WTC11 (cell line): ENCODE results near the gene AMN. TPM values are rescaled to one million over a fixed set of nuclear protein-coding genes. Genes with fewer than 3 reads are reported as not detected.

Experiments
- ATAC-seq: fragments of 200-7000 bp; cut with Tn5 transposase; 2 replicates; pipeline ENCODE4 v1.10.0; 2021; ENCODE audit warnings: mild to moderate bottlenecking, moderate library complexity
- Bru-seq: library from RNA; stranded (reverse); fragments of 400-500 nt; gene quantifications from one replicate; lab custom pipeline; 2021; lab: Mats Ljungman, UMichigan
- CTCF ChIA-PET: fragments of 300-600 bp; sonication (Branson Sonifier 250); formaldehyde crosslinking; loops from one replicate; lab custom pipeline; 2021; ENCODE audit warnings: antibody characterized with exemption; lab: Charles Lee
- POLR2A ChIA-PET: fragments of 350-600 bp; sonication (Branson Sonifier 250); formaldehyde crosslinking; loops from one replicate; lab custom pipeline; 2021; ENCODE audit warnings: antibody characterized with exemption; lab: Charles Lee
- DNase-seq: peaks from one replicate; pipeline ENCODE4 v3.0.0; 2021; ENCODE audit warnings: low spot score
- H3K27ac Mint-ChIP-seq: 2 replicates; pipeline ENCODE4 v1.8.0; 2021; ENCODE audit warnings: mixed read lengths
- H3K27me3 Mint-ChIP-seq: 2 replicates; pipeline ENCODE4 v1.8.0; 2021; ENCODE audit warnings: low read depth, mild to moderate bottlenecking, moderate library complexity, mixed read lengths
- H3K36me3 Mint-ChIP-seq: 2 replicates; pipeline ENCODE4 v1.8.0; 2021; ENCODE audit warnings: mixed read lengths
- H3K4me1 Mint-ChIP-seq: 2 replicates; pipeline ENCODE4 v1.8.0; 2022; ENCODE audit warnings: mixed read lengths
- H3K4me3 Mint-ChIP-seq: 2 replicates; pipeline ENCODE4 v1.8.0; 2021; ENCODE audit warnings: mild to moderate bottlenecking, moderate library complexity, mixed read lengths
- H3K9me3 Mint-ChIP-seq: 2 replicates; pipeline ENCODE4 v1.8.0; 2021; ENCODE audit warnings: mixed read lengths
- ESRRA ChIP-seq: sonication (generic); formaldehyde crosslinking; IDR thresholded peaks from 2 replicates; pipeline ENCODE4 v1.8.1; 2022; ENCODE audit warnings: mild to moderate bottlenecking, missing genetic modification reagents, borderline replicate concordance
- GABPB1 ChIP-seq: sonication (generic); formaldehyde crosslinking; IDR thresholded peaks from 2 replicates; pipeline ENCODE4 v1.8.1; 2023; ENCODE audit warnings: mild to moderate bottlenecking, missing genetic modification reagents
- JAZF1 ChIP-seq: fragments of 250-450 bp; sonication (Bioruptor Pico); IDR thresholded peaks from 2 replicates; pipeline ENCODE4 v1.9.0; 2021; ENCODE audit warnings: moderate library complexity, mild to moderate bottlenecking, inconsistent platforms
- MYBL2 ChIP-seq: sonication (generic); formaldehyde crosslinking; IDR thresholded peaks from 2 replicates; pipeline ENCODE4 v1.8.1; 2023; ENCODE audit warnings: mild to moderate bottlenecking, moderate library complexity, missing genetic modification reagents
- NFATC4 ChIP-seq: fragments of 250-450 bp; sonication (Bioruptor Pico); IDR thresholded peaks from 2 replicates; pipeline ENCODE4 v1.9.0; 2021; ENCODE audit warnings: mild to moderate bottlenecking
- ZNF416 ChIP-seq: fragments of 250-450 bp; sonication (Bioruptor Pico); IDR thresholded peaks from 2 replicates; pipeline ENCODE4 v1.9.0; 2021; ENCODE audit warnings: mild to moderate bottlenecking, inconsistent platforms
- ZNF423 ChIP-seq: fragments of 250-450 bp; sonication (Bioruptor Pico); IDR thresholded peaks from 2 replicates; pipeline ENCODE4 v2.1.2; 2022; ENCODE audit warnings: mild to moderate bottlenecking, moderate library complexity
- long read RNA-seq, 3 experiments: library from RNA in 1 of 3; library from capped mRNA in 1 of 3; library from polyadenylated mRNA in 1 of 3; unstranded in 2 of 3; stranded (forward) in 1 of 3; transcript quantifications; one replicate each; pipeline ENCODE4 v2.0.0, GENCODE V29; 2021
- total RNA-seq: library from RNA; stranded (reverse); gene quantifications from 3 replicates; pipeline ENCODE4 v1.2.3, GENCODE V29; 2021
- TF ChIP-seq, protein P1 (sequence below): sonication (generic); formaldehyde crosslinking; IDR thresholded peaks from 2 replicates; pipeline ENCODE4 v1.8.1; 2023; ENCODE audit warnings: mild to moderate bottlenecking, missing genetic modification reagents, moderate library complexity
- TF ChIP-seq, protein P2 (sequence below): fragments of 250-450 bp; sonication (Bioruptor Pico); IDR thresholded peaks from 2 replicates; pipeline ENCODE4 v1.9.0; 2021; ENCODE audit warnings: moderate library complexity, mild to moderate bottlenecking, inconsistent platforms, borderline replicate concordance
- TF ChIP-seq, protein P3 (sequence below): sonication (generic); formaldehyde crosslinking; IDR thresholded peaks from 2 replicates; pipeline ENCODE4 v1.8.0; 2023; ENCODE audit warnings: missing genetic modification reagents, mild to moderate bottlenecking, borderline replicate concordance
- TF ChIP-seq, protein P4 (sequence below): sonication (generic); formaldehyde crosslinking; IDR thresholded peaks from 2 replicates; pipeline ENCODE4 v1.8.1; 2022; ENCODE audit warnings: mild to moderate bottlenecking, moderate library complexity, missing genetic modification reagents
- TF ChIP-seq, protein P5 (sequence below): sonication (generic); formaldehyde crosslinking; IDR thresholded peaks from 2 replicates; pipeline ENCODE4 v1.8.1; 2023; ENCODE audit warnings: mild to moderate bottlenecking, missing genetic modification reagents

The AMN gene
- total RNA-seq (2.4 to 3.0 TPM (median 2.8 TPM) in 3 replicates), Bru-seq, nascent RNA (percentile 10 among the genes with signal in this experiment)
- long read RNA-seq, experiment 1, partial matches to known transcripts: 2 of 4 reads
- long read RNA-seq, experiment 1, other reads (novel, unspliced or antisense): 2 of 4 reads
- long read RNA-seq, experiment 2, partial matches to known transcripts: 1 of 3 reads
- long read RNA-seq, experiment 2, other reads (novel, unspliced or antisense): 2 of 3 reads
- long read RNA-seq, experiment 3: 0 reads

DNA sequence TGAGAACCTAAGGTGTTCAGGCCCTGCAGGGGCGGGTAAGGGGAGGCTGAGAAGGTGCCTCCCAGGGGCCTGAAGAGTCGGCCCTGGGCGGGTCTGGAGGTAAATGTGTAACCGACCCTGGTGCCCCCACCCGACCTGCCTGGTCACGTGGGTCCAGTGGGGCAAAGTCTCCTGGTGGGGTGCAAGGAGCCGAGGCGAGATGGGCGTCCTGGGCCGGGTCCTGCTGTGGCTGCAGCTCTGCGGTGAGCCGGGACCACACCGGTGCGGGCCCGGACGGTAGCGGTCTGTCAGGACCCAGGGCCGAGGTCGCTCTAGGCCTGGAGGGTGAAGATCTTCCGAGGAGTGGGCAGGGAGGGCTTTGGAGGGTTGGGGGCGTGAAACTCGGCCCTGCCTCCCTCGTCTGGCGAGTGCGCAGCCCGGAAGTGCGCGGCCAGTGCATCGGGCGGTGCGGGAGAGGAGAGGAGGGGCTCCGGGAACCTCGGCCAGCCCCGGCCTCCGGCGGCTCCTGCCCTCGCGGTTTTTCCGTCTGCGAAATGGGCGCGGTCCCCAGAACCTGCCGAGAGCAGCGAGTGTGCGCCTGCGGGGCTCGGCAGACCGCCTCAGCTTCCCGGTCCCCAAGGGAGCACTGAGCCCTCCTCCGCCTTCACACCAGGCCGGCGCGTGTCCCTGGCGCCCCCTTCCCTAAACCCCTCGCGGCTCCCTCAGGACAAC lies at the start of gene AMN:
AMN (plus strand) TSS at position 174 of the 711 bp plus-strand sequence; CDS start at position 200, 26 bp downstream.
- Mint-ChIP-seq H3K27ac (no peak within 1 kb of the TSS), H3K27me3 (peaks cover 22% of the 10 kb centered on the region), H3K4me3 (peak within 1 kb of the TSS; percentile 71), H3K9me3 (no peaks in the 10 kb centered on the region), H3K4me1 (peaks cover 11% of the 10 kb centered on the region), H3K36me3 (no peaks in the 10 kb centered on the region)
- ChIA-PET POLR2A (no interaction called here), CTCF (interaction anchor here (0.8 to 1.5 kb wide), 3 partner anchors 44 to 228 kb away, joined by 3 to 5 read pairs (median 4); no protein-coding TSS in a partner anchor)
- peak; percentile 8 for ATAC-seq
- TF ChIP-seq, protein P1, sequence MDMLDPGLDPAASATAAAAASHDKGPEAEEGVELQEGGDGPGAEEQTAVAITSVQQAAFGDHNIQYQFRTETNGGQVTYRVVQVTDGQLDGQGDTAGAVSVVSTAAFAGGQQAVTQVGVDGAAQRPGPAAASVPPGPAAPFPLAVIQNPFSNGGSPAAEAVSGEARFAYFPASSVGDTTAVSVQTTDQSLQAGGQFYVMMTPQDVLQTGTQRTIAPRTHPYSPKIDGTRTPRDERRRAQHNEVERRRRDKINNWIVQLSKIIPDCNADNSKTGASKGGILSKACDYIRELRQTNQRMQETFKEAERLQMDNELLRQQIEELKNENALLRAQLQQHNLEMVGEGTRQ (CRISPR knock-in tag): peak; percentile 30
- TF ChIP-seq JAZF1 (CRISPR knock-in tag) (no peak), NFATC4 (no peak), MYBL2 (CRISPR knock-in tag) (0 out of 2 replicates have a peak, but pooled peaks have one; percentile 49), ESRRA (CRISPR knock-in tag) (no peak), GABPB1 (CRISPR knock-in tag) (peak; percentile 14; the same call in 1 of the 2 replicates)
- DNase-seq: peak; percentile 51

DNA sequence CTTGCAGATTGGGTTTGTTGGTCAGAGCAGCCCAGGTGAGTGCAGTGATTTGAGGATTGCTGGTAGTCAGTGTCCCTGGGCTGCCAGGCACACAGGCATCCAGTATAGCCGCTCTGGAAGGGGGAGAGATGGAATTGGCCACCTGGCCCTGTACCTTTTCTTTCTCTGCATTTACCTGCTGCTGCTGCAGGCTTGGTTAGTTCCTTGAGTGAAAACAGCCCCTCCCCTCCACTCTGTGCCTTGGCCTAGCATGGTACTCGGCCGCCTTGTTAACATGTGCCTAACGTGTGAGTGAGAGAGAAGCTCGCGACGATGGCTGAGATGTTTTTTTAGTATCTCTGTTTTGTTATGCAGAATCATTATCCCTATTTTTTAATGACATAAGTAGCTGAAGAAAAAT lies 49.3 kb upstream of the AMN start:
- Mint-ChIP-seq H3K27me3 (no peaks in the 10 kb centered on the region; the same call in 1 of the 2 replicates), H3K36me3 (no peaks in the 10 kb centered on the region), H3K27ac (no peak overlapping the region; the same call in 1 of the 2 replicates), H3K4me1 (no peaks in the 10 kb centered on the region), H3K9me3 (no peaks in the 10 kb centered on the region), H3K4me3 (no peak overlapping the region)
- CTCF ChIA-PET: interaction anchor here (0.8 kb wide), 1 partner anchor 179 kb away, joined by 3 read pairs; no protein-coding TSS in a partner anchor
- POLR2A ChIA-PET: no interaction called here
- ATAC-seq (no peak), DNase-seq (no peak)
- TF ChIP-seq, protein P2, sequence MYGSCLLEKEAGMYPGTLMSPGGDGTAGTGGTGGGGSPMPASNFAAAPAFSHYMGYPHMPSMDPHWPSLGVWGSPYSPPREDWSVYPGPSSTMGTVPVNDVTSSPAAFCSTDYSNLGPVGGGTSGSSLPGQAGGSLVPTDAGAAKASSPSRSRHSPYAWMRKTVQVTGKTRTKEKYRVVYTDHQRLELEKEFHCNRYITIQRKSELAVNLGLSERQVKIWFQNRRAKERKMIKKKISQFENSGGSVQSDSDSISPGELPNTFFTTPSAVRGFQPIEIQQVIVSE (CRISPR knock-in tag): no peak
- TF ChIP-seq, protein P3, sequence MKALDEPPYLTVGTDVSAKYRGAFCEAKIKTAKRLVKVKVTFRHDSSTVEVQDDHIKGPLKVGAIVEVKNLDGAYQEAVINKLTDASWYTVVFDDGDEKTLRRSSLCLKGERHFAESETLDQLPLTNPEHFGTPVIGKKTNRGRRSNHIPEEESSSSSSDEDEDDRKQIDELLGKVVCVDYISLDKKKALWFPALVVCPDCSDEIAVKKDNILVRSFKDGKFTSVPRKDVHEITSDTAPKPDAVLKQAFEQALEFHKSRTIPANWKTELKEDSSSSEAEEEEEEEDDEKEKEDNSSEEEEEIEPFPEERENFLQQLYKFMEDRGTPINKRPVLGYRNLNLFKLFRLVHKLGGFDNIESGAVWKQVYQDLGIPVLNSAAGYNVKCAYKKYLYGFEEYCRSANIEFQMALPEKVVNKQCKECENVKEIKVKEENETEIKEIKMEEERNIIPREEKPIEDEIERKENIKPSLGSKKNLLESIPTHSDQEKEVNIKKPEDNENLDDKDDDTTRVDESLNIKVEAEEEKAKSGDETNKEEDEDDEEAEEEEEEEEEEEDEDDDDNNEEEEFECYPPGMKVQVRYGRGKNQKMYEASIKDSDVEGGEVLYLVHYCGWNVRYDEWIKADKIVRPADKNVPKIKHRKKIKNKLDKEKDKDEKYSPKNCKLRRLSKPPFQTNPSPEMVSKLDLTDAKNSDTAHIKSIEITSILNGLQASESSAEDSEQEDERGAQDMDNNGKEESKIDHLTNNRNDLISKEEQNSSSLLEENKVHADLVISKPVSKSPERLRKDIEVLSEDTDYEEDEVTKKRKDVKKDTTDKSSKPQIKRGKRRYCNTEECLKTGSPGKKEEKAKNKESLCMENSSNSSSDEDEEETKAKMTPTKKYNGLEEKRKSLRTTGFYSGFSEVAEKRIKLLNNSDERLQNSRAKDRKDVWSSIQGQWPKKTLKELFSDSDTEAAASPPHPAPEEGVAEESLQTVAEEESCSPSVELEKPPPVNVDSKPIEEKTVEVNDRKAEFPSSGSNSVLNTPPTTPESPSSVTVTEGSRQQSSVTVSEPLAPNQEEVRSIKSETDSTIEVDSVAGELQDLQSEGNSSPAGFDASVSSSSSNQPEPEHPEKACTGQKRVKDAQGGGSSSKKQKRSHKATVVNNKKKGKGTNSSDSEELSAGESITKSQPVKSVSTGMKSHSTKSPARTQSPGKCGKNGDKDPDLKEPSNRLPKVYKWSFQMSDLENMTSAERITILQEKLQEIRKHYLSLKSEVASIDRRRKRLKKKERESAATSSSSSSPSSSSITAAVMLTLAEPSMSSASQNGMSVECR (CRISPR knock-in tag): no peak
- TF ChIP-seq, protein P4, sequence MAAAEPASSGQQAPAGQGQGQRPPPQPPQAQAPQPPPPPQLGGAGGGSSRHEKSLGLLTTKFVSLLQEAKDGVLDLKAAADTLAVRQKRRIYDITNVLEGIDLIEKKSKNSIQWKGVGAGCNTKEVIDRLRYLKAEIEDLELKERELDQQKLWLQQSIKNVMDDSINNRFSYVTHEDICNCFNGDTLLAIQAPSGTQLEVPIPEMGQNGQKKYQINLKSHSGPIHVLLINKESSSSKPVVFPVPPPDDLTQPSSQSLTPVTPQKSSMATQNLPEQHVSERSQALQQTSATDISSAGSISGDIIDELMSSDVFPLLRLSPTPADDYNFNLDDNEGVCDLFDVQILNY (CRISPR knock-in tag): no peak
- TF ChIP-seq ZNF416 (CRISPR knock-in tag) (no peak), MYBL2 (CRISPR knock-in tag) (no peak), ZNF423 (CRISPR knock-in tag) (no peak)
- TF ChIP-seq, protein P1 (CRISPR knock-in tag): no peak
- TF ChIP-seq, protein P5, sequence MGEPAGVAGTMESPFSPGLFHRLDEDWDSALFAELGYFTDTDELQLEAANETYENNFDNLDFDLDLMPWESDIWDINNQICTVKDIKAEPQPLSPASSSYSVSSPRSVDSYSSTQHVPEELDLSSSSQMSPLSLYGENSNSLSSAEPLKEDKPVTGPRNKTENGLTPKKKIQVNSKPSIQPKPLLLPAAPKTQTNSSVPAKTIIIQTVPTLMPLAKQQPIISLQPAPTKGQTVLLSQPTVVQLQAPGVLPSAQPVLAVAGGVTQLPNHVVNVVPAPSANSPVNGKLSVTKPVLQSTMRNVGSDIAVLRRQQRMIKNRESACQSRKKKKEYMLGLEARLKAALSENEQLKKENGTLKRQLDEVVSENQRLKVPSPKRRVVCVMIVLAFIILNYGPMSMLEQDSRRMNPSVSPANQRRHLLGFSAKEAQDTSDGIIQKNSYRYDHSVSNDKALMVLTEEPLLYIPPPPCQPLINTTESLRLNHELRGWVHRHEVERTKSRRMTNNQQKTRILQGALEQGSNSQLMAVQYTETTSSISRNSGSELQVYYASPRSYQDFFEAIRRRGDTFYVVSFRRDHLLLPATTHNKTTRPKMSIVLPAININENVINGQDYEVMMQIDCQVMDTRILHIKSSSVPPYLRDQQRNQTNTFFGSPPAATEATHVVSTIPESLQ (CRISPR knock-in tag): no peak
